NCI-H1417 (cell line): ENCODE measurements around the gene CRHBP.

Experiments used
- DNase-seq, 3 experiments: peaks; one replicate each; lab custom pipeline; 2025; lab: John Stamatoyannopoulos, UW

CRHBP gene

GRCh38 chr5:77015938-77016569 is 63.2 kb downstream of the CRHBP start:
- peak in 2 of 3 experiments; percentile 38 to 48 for DNase-seq

GRCh38 chr5:77016962-77017361 is 64.1 kb downstream of the CRHBP start:
- DNase-seq, result no peak

- DNase-seq, result no peak
Measured at GRCh38 chr5:77017668-77018067, 64.8 kb downstream of the CRHBP start.
